NOMO-1 treated with DMSO at 0.1 percent for 48 hours (cell line): ENCODE results near the gene PKM.

Source experiments
- DNase-seq: peaks from one replicate; lab custom pipeline; 2025; ENCODE audit not compliant: unreplicated experiment; lab: John Stamatoyannopoulos, UW

Gene PKM

DNA sequence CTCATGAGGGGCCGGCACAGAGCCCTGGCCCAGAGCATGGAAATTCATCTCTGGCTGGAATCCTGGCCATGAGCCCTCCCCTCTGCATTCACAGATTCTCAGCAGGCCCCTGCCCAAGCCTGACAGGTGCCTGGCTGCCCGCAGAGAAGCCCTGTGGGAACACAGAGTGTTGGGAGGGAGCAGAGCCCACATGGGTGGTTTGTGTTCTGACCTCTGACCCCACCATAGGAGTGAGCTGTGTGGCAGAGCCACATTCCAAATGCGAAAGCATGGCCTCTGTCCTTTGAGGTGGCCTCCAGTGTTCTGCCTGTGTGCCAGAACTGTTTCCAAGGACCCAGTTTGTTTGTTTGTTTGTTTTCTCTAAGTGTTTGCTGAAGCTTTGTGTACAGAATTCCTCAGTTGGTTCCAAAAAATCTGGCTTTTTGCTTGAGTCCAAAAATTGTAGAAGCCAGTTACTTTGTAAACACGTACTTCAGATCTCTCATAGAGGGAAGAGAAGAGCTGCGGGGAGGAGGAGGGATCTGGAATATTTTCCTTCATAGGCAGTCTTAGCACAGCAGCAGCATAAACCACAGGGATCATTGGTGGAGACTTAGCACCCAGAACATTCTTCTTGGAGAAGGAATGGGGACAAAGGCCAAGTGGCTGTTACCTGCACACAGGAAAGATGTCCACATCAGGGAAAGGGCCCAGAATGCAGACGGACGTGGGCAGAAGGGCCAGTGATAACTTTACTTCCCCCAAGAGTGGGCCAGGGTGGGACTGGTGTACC lies 69.4 kb downstream of the PKM start:
- DNase-seq: no peak

DNA sequence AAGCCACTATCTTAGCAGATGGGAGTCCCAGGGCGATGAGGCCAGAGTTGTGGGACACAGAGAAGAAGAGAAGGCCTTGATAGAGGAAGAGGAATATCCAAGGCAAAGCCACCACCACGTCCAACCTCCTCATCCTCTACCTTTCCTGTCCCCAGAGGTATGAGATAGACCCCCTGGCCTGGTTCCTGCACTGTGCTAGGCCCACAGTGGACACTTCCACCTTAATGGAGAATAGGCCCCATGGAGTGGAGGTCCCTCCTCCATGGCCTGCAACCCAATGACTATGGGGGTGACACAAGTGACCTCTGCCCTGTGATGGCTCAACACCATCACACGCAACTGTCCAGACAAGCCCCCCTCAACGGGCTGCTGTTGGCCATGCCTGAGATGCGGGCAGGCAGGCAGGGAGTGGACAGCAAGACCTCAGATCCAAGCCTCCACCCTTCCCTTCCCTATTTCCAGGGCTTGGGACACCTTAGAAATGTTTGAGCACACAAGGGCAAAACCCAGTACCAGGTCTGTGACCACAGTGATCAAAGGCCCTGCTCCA lies 70.2 kb downstream of the PKM start:
- no peak for DNase-seq

DNA sequence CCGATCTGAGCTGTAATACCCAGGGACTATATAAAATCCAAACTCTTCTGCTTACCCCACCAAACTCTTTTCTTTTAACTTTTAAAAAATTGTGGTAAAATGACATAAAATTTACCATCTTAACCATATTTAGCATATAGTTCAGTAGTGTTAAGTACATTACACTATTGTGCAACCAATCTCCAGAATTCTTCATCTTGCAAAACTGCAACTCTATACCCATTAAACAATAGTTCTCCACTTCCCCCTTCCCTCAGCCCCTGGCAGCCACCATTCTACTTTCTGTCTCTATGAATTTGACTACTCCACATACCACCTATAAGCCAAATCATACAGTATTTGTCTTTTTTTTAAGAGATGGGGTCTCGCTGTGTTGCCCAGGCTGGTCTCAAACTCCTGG lies 74.1 kb downstream of the PKM start:
- peak; percentile 75 for DNase-seq

DNA sequence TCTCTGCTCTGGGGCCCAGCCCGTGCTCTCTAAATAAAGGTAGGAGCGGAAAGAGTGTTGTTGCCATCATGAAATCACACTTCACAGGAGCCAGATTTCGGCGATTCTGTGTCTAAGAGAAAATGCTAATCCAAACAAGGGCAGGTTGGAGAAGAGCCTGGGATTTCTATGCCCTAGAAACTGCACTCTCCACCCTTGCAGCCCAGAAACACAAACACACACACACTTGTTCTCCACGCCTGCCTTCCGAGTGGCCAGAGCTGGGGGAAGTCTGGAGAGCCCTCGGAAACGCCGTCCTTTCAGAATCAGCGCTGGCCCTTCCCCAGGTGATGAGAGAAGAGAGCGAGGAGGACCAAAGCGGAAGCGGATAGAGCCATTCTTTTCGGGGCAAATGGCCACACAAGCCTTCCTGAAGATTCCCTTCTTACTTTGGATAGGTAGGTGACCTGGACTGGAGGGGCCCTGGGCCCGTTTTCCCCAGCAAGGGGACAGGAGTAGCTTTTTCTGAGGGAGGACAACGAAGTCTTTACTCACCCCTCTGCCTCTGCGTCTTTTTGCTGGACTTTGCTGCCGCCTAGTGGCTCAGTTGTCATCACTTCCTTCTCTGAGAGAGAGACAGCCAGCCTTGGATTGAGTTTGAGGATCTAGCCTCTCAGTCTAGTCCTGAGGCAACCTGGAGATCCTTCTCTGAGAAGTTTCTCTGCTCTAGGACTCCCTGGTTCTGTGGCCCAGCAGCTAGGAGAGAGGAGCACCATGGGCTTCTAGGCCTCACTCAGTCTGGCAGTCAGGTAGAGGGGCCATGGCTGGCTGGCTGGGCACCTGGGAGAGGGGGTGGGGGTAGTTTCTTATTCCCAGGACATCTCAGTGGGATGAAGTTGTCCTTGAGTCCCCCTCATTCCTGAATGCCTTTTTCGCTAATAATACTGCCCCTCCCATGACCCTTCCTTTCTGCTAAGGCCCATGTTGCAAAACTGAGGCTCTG lies 75.1 kb downstream of the PKM start:
- DNase-seq: peak; percentile 78

DNA sequence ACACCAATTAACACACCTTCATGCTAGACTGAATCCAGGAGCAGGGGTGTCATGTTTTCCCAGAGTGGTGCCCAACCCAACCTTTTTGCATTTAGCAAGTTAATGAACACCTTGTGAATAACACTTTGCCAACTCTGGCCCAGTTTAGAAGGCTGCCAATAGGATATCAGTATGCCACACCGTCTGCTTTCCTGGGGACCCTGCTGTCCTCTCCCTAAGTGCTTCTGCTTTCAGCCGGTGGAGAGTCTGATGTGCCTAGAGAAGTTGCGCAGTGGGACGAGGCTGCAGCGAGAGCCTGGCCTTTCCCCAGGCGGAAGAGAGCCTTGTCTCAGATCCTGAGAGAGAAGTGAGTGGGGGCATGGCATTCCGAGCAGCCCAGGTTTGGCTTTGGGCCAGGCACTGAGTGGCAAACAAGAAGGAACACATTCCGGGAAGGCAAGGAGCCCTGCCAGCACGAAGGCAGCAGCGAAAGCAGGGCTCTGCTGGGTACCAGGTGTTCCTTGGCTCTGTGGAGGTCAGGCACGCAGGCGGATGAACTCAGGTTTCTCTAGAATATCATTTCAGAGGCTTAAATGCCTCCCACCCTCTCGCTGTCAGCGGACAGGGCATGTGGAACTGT lies 75.9 kb downstream of the PKM start:
- DNase-seq: no peak

DNA sequence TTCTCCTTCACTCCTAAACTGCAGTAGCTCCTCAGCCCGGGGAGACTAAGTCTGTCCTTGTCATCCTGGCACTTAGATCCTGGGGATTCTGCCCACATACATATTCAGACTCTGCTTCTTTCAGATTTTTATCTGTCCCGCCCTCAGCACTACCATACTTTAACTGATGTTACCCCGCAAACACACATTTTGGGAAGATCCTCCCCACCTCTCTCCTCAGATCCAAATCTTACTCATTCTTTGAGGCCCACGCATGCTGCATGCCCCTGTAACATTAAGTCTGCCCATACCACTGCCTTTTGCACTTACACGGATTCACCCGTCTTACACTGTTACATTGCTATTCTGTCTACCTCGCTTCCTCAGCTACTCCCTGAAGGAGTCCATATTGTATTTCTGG lies 76.7 kb downstream of the PKM start:
- no peak for DNase-seq

DNA sequence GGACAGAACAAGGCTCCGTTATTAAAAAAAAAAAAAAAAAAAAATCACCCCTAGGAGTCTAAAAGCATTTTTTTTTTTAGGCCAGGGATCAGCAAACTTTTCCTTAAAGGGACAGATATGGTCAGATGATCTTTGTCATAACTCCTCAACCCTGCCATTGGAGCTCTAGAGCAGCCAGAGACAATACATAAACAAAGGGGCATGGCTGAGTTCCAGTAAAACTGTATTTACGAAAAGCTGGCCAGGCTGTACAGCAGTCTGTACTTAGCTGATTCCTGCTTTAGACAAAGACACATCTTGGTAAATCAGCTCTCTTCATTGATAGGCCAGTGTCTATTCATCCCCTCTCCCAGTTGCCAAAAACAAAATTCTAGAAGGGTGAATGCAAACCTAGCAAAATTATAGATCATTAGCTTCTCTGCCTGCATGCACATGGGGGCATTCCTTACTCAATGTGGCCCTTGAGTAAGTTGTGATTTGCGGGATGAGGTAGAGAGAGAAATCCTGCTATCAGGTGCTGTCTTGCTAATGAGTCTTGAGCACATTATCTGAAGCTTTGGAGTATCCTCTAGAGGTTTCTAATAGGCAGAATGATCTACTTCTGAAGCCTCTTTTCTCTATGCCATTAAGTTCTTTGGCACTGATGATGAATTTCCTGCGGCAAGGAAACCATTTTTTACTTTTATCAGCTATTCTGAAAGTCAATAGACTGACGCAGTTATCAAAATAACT lies 77.6 kb downstream of the PKM start:
- no peak for DNase-seq
